Peyer's patch (tissue), 4 donors: ENCODE data around the gene PMPCA. TPM values are rescaled to one million over a fixed set of nuclear protein-coding genes. Genes with fewer than 3 reads are reported as not detected.

Experiments
- DNase-seq, 3 donors: peaks; one replicate each; pipeline ENCODE4 v3.0.0-alpha.2; 2017 to 2019
- H3K27ac ChIP-seq, 4 donors: fragments of 200-600 bp; sonication (generic); one replicate each; pipeline ENCODE4 v1.5.1; 2016 to 2019
- H3K27me3 ChIP-seq, 2 donors: fragments of 200-600 bp; sonication (generic); one replicate each; pipeline ENCODE4 v1.5.1; 2019
- H3K36me3 ChIP-seq, 3 donors: fragments of 200-600 bp; sonication (generic); one replicate each; pipeline ENCODE4 v1.5.1; 2016 to 2019
- H3K4me1 ChIP-seq, 4 donors: fragments of 200-600 bp; sonication (generic); one replicate each; pipeline ENCODE4 v1.5.1; 2016 to 2019
- H3K4me3 ChIP-seq, 4 donors: fragments of 200-600 bp; sonication (generic); 1 replicate in 3 of 4; 2 replicates in 1 of 4; pipeline ENCODE4 v1.5.1; 2016 to 2019; ENCODE audit warnings: mild to moderate bottlenecking in 1 of 4
- H3K9me3 ChIP-seq, 4 donors: fragments of 200-600 bp; sonication (generic); one replicate each; pipeline ENCODE4 v1.5.1; 2016 to 2019; ENCODE audit warnings: mild to moderate bottlenecking in 1 of 4
- CTCF ChIP-seq, 6 experiments: fragments of 450-650 bp in 4 of 6; fragments of 200-600 bp in 2 of 6; sonication (generic) in 1 of 6; IDR thresholded peaks; one replicate each; pipeline ENCODE4 v1.5.1; 2017 to 2019; ENCODE audit warnings: antibody characterized with exemption in 6 of 6, mild to moderate bottlenecking in 3 of 6, moderate library complexity in 1 of 6
- POLR2A ChIP-seq, 2 donors: fragments of 450-650 bp; IDR thresholded peaks; one replicate each; pipeline ENCODE4 v1.5.1; 2017; ENCODE audit warnings: antibody characterized with exemption in 2 of 2, mild to moderate bottlenecking in 2 of 2, moderate library complexity in 2 of 2
- total RNA-seq, 4 donors: library from RNA; depleted of rRNA; stranded (reverse); fragments of >200 nt; gene quantifications; one replicate each; pipeline ENCODE4 v1.1.0, GENCODE V29; 2016

The PMPCA gene
- total RNA-seq, 4 donors from 2014 or later = 32.8 to 73.4 (median 47.3) TPM

DNA sequence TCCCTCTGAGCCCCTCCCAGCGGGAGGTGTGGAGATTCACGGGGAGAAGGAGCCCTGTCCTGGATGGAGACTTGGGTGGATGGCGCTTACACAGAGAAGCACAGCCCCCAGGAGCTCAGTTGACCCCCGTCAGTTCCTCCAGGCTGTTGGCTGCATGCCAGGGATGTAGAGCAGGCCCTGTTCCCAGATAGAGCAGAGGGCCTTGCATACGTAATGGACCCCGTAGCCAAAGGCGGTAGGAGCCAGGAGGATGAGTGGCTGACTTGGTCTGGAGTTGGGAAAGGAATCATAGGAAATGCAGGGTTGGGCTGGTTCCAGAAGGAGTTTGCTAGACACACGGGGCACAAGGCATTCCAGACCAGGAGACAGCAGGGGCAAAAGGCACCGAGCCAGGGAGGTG lies 2.5 kb downstream of the PMPCA start:
- no peak for TF ChIP-seq POLR2A (IDR thresholded peaks at IDR 0.05)
- TF ChIP-seq CTCF (IDR thresholded peaks at IDR 0.05) = no peak
- H3K27ac ChIP-seq = no peak overlapping the region
- H3K27me3 ChIP-seq = no peaks in the 10 kb centered on the region
- no peak overlapping the region for H3K4me3 ChIP-seq
- H3K4me1 ChIP-seq = peaks cover 0 to 28% (median 18%) of the 10 kb centered on the region in 4 donors
- no peaks in the 10 kb centered on the region for H3K9me3 ChIP-seq
- peaks cover 0 to 53% (median 0%) of the 10 kb centered on the region in 3 donors for H3K36me3 ChIP-seq
- DNase-seq = no peak

DNA sequence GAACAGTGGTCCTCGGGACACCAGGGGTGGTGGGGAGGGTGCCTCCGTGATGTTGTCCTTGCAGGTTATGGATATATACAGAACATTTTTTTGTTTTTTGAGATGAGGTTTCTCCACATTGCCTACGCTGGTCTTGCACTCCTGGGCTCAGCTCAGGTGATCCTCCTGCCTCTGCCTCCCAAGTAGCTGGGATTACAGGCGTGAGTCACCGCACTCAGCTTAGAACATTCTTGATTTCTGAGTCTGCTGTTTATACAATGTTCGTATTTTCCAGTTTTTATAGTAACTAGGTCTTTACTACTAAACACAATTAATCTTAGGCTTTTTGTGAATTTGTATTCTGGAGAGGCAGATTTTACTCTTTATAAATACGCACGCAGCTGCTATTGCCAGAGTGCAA lies 6.0 kb downstream of the PMPCA start:
- no peak overlapping the region for H3K27ac ChIP-seq
- no peaks in the 10 kb centered on the region for H3K9me3 ChIP-seq
- H3K4me3 ChIP-seq = no peak overlapping the region
- H3K4me1 ChIP-seq = peaks cover 0 to 9% (median 3%) of the 10 kb centered on the region in 4 donors
- H3K36me3 ChIP-seq = peaks cover 0 to 85% (median 0%) of the 10 kb centered on the region in 3 donors
- H3K27me3 ChIP-seq = no peaks in the 10 kb centered on the region
- no peak for DNase-seq
- no peak for TF ChIP-seq POLR2A (IDR thresholded peaks at IDR 0.05)
- TF ChIP-seq CTCF (IDR thresholded peaks at IDR 0.05) = no peak

GRCh38 chr9:136416914-136417313 lies 6.5 kb downstream of the PMPCA start:
- no peaks in the 10 kb centered on the region for H3K9me3 ChIP-seq
- H3K36me3 ChIP-seq = peaks cover 0 to 90% (median 0%) of the 10 kb centered on the region in 3 donors
- no peak for TF ChIP-seq POLR2A (IDR thresholded peaks at IDR 0.05)
- H3K27ac ChIP-seq = no peak overlapping the region
- no peak overlapping the region for H3K4me3 ChIP-seq
- peaks cover 0 to 5% (median 0%) of the 10 kb centered on the region in 4 donors for H3K4me1 ChIP-seq
- no peaks in the 10 kb centered on the region for H3K27me3 ChIP-seq
- no peak for DNase-seq

- DNase-seq = no peak
- Histone ChIP-seq H3K36me3 (peaks cover 0 to 98% (median 0%) of the 10 kb centered on the region in 3 donors), H3K27me3 (no peaks in the 10 kb centered on the region), H3K4me3 (no peak overlapping the region), H3K27ac (no peak overlapping the region), H3K9me3 (no peaks in the 10 kb centered on the region), H3K4me1 (no peaks in the 10 kb centered on the region)
- no peak for TF ChIP-seq CTCF (IDR thresholded peaks at IDR 0.05)
- no peak for TF ChIP-seq POLR2A (IDR thresholded peaks at IDR 0.05)
Observed at GRCh38 chr9:136418182-136419091, 8.0 kb downstream of the PMPCA start.

DNA sequence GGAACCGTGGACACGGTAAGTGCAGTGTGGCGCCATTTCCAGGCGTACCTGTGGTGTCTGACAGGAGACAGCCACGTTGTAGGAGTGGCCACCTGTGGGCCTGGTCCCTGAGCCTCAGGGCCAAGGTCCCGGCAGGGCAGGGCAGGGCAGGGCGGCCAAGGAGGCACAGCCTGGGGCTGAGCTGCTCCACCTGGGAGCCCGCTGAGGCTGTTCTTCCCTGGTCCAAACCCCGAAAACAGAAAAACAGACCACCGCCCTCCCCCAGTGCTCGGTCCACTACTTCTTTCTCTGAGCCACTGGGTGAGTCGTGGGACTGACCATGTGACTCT lies 8.6 kb downstream of the PMPCA start:
- no peak overlapping the region for H3K27ac ChIP-seq
- TF ChIP-seq CTCF (IDR thresholded peaks at IDR 0.05) (no peak), POLR2A (IDR thresholded peaks at IDR 0.05) (no peak)
- H3K9me3 ChIP-seq = no peaks in the 10 kb centered on the region
- no peak overlapping the region for H3K4me3 ChIP-seq
- peaks cover 0 to 98% (median 0%) of the 10 kb centered on the region in 3 donors for H3K36me3 ChIP-seq
- no peaks in the 10 kb centered on the region for H3K27me3 ChIP-seq
- no peak for DNase-seq
- no peaks in the 10 kb centered on the region for H3K4me1 ChIP-seq

GRCh38 chr9:136421791-136422190 lies 11.3 kb downstream of the PMPCA start:
- Histone ChIP-seq H3K9me3 (no peaks in the 10 kb centered on the region), H3K27ac (no peak overlapping the region), H3K36me3 (peaks cover 0 to 80% (median 0%) of the 10 kb centered on the region in 3 donors), H3K27me3 (no peaks in the 10 kb centered on the region), H3K4me3 (no peak overlapping the region), H3K4me1 (no peaks in the 10 kb centered on the region)
- no peak for TF ChIP-seq POLR2A (IDR thresholded peaks at IDR 0.05)
- TF ChIP-seq CTCF (IDR thresholded peaks at IDR 0.05) = no peak
- no peak for DNase-seq
